ENCODE measurements around the gene LRIT1. TPM values are rescaled to one million over a fixed set of nuclear protein-coding genes. Genes with fewer than 3 reads are reported as not detected.

The LRIT1 gene
- total RNA-seq, 4 donors from 2014 or later: not detected

DNA sequence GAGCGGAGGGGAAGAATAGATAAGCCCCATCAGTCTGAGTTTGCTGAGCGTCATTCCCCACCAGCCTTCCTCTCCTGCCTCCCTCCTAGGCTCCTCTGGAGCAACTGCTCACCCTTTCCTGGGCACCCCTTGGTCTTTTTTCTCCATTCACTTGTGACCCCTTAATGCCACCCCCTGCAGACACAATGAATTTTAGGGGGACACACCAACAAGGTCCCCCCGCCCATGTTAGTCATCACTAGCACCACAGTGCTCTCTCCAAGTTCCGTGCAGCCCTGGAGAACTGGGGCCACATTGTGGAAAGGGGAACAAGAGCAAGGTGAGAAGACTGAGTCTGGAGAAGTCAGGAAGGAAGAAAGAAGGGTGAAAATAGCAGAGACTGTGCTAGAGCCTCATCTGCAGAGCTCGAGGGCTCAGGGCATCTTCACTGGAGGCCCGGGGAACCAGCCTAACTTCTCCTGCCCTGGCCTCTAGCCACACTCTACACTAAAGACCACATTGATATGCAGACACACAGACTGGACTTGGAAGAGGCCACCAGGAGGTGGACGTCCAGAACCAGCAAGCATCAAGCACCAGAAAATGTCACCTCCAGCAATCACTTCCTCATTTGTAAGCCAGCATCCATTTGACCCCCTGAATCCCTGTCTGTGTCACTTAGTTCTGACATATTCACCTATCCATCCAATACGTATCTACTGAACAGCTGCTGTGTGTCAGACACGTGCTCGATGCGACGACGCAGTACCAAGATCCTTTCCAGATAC is 21.0 kb upstream of the LRIT1 start:
- Histone ChIP-seq H3K9me3 (no peaks in the 10 kb centered on the region), H3K4me3 (no peak overlapping the region), H3K27me3 (peaks cover 4 to 11% (median 6%) of the 10 kb centered on the region in 3 donors), H3K27ac (no peak overlapping the region), H3K36me3 (no peaks in the 10 kb centered on the region), H3K4me1 (no peaks in the 10 kb centered on the region)
- ATAC-seq (no peak), DNase-seq (no peak)
- intact Hi-C loops (cut with DNase I; ENCODE audit: low total_unique reads) (no loop called here), in situ Hi-C loops (cut with MboI; ENCODE audit: low sequenced_read_pairs in 4 of 4) (loop anchor here (5.0 to 10.0 kb wide), 4 partner anchors 102 to 280 kb away; no protein-coding TSS in a partner anchor)
- no peak for TF ChIP-seq POLR2A (IDR thresholded peaks at IDR 0.05)
- TF ChIP-seq, protein P1, sequence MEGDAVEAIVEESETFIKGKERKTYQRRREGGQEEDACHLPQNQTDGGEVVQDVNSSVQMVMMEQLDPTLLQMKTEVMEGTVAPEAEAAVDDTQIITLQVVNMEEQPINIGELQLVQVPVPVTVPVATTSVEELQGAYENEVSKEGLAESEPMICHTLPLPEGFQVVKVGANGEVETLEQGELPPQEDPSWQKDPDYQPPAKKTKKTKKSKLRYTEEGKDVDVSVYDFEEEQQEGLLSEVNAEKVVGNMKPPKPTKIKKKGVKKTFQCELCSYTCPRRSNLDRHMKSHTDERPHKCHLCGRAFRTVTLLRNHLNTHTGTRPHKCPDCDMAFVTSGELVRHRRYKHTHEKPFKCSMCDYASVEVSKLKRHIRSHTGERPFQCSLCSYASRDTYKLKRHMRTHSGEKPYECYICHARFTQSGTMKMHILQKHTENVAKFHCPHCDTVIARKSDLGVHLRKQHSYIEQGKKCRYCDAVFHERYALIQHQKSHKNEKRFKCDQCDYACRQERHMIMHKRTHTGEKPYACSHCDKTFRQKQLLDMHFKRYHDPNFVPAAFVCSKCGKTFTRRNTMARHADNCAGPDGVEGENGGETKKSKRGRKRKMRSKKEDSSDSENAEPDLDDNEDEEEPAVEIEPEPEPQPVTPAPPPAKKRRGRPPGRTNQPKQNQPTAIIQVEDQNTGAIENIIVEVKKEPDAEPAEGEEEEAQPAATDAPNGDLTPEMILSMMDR (IDR thresholded peaks at IDR 0.05 in 4 of 5, conservative IDR thresholded peaks at IDR 0.05 in 1 of 5): no peak

DNA sequence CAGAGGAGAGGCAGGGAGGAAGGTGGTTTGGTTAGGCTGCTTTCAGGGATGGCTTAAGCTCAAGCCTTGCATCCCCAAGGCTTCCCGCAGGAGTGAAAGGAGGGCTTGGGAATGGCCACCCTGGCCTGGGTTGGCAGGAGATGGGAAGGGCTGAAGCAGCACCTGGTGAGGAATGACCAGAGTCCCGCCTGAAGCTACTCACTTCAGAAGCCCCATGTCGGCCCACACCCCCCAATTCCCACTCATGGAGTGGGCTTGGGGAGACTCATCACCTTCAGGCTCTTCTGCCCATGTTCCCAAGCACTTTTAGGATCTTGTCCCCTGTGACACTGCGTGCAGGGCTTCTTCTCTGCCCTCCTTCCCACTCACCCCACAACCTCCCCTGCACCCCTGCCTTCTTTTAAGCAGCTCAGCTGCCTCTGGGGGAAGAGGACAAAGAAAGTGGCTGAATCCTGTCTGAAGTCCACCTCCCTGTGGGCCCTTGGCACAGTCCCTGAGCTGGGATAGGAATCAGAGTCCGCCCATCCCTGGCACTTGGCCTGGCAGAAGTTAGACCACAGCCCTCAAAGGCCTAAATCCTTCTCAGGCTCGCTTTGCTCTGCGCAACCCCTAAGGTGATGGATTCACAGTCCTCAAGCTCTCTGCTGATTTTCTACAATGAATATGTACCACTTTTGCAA is 20.0 kb upstream of the LRIT1 start:
- intact Hi-C loops (cut with DNase I; ENCODE audit: low total_unique reads) (no loop called here), in situ Hi-C loops (cut with MboI; ENCODE audit: low sequenced_read_pairs in 4 of 4) (loop anchor here (5.0 to 10.0 kb wide), 4 partner anchors 103 to 281 kb away; no protein-coding TSS in a partner anchor)
- no peak overlapping the region for H3K4me3 ChIP-seq
- no peaks in the 10 kb centered on the region for H3K4me1 ChIP-seq
- H3K9me3 ChIP-seq: no peaks in the 10 kb centered on the region
- H3K27ac ChIP-seq: no peak overlapping the region
- H3K36me3 ChIP-seq: no peaks in the 10 kb centered on the region
- peaks cover 8 to 11% (median 10%) of the 10 kb centered on the region in 3 donors for H3K27me3 ChIP-seq
- no peak for DNase-seq
- ATAC-seq: no peak
- TF ChIP-seq, protein P1 (IDR thresholded peaks at IDR 0.05 in 4 of 5, conservative IDR thresholded peaks at IDR 0.05 in 1 of 5): no peak
- TF ChIP-seq POLR2A (IDR thresholded peaks at IDR 0.05): no peak

DNA sequence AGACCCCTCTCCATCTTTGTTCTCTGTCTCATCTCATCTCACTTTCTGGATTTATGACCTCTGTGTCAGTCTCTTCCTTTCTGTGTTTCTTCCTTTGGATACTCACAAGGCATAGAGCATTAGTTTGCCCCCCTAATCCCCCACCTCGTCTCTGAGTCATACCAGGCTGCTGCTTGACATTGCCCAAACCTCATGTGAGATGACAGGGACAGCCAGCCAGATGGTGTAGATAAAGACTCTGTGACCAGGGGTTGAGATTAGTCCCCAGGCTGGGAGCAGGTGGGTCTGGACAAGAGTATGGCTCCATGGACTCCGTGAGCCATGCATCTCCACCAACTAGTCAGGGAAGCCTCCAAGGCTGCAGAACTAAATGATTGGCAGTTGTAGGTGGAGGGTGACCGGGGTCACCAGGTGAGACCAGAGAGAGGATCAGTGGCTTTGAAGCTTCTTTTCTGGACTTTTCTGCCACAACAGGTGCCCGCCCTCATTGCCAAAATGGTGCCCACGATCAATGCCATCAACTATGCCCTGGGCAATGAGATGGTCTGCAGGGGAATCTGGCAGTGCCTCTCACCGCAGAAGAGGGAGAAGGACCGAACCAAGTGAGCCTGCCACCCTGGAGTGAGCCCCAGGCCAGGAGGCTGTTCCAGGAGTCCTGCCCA is 16.8 kb upstream of the LRIT1 start:
- DNase-seq: no peak

DNA sequence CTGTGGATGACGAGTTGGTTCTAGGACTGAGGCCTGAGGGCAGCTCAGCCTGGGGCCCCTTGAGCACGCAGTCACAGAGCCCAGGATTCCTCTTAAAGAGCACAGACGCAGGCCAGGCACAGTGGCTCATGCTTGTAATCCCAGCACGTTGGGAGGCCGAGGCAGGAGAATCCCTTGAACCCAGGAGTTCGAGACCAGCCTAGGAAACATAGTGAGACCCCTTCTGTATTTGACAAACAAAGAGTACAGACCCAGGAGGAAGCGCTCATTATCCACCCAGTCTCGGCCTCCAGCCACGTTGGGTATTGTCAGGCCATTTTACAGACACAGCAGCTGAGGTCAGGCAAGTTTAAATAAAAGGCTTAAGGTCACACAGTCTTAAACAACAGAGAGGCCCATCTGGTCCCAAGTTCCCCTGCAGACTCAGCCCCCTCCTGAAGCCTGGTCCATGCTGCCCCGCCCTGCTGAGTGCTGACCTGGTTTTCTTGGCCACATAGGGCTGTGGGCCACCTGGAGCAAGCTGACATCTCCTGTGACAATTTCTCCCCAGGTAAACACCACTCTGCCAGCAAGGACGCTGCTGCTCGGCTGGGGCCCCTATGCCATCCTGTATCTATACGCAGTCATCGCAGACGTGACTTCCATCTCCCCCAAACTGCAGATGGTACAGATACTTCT is 16.1 kb upstream of the LRIT1 start:
- in situ Hi-C loops (cut with MboI; ENCODE audit: low sequenced_read_pairs in 4 of 4): no loop called here
- intact Hi-C loops (cut with DNase I; ENCODE audit: low total_unique reads): no loop called here
- no peak overlapping the region for H3K4me3 ChIP-seq
- peaks cover 8 to 11% (median 8%) of the 10 kb centered on the region in 3 donors for H3K27me3 ChIP-seq
- DNase-seq: no peak
- no peak for ATAC-seq
- no peaks in the 10 kb centered on the region for H3K9me3 ChIP-seq
- no peak overlapping the region for H3K27ac ChIP-seq
- TF ChIP-seq, protein P1 (IDR thresholded peaks at IDR 0.05 in 4 of 5, conservative IDR thresholded peaks at IDR 0.05 in 1 of 5): no peak
- TF ChIP-seq POLR2A (IDR thresholded peaks at IDR 0.05): no peak
- H3K36me3 ChIP-seq: no peaks in the 10 kb centered on the region
- H3K4me1 ChIP-seq: no peaks in the 10 kb centered on the region

More for the DNA sequence above, 16.8 kb upstream of the LRIT1 start:
- H3K4me1 ChIP-seq: no peaks in the 10 kb centered on the region
- no peak for TF ChIP-seq POLR2A (IDR thresholded peaks at IDR 0.05)
- TF ChIP-seq, protein P1 (IDR thresholded peaks at IDR 0.05 in 4 of 5, conservative IDR thresholded peaks at IDR 0.05 in 1 of 5): no peak
- H3K36me3 ChIP-seq: no peaks in the 10 kb centered on the region
- no peak for ATAC-seq
- H3K9me3 ChIP-seq: no peaks in the 10 kb centered on the region
- no peak overlapping the region for H3K4me3 ChIP-seq
- intact Hi-C loops (cut with DNase I; ENCODE audit: low total_unique reads): no loop called here
- H3K27me3 ChIP-seq: peaks cover 8 to 11% (median 9%) of the 10 kb centered on the region in 3 donors
- no peak overlapping the region for H3K27ac ChIP-seq
- in situ Hi-C loops (cut with MboI; ENCODE audit: low sequenced_read_pairs in 4 of 4): no loop called here
